HG02981 (cell line): Measurements from ENCODE around the gene HEXIM1.
A peak's percentile ranks its signal among the peaks of the same experiment; 100 is the strongest.

Experiments
- ATAC-seq: cut with Tn5 transposase; IDR thresholded peaks from one replicate; pipeline ENCODE4 v1.9.1; 2021; ENCODE audit warnings: mild to moderate bottlenecking, moderate library complexity; ENCODE audit not compliant: unreplicated experiment

The HEXIM1 gene

GRCh38 chr17:45148183-45149036, at the start of gene HEXIM1:
Gene HEXIM1 (plus strand): TSS chr17:45148475. CDS start chr17:45149191, 716 bp downstream.
- ATAC-seq, result peak; percentile 60

GRCh38 chr17:45098869-45099616, 49.2 kb upstream of the HEXIM1 start:
- ATAC-seq, result no peak

- no peak for ATAC-seq
Observed at GRCh38 chr17:45101546-45101882, 46.8 kb upstream of the HEXIM1 start.

- no peak for ATAC-seq
Observed at GRCh38 chr17:45101883-45102811, 46.1 kb upstream of the HEXIM1 start.

- no peak for ATAC-seq
Observed at GRCh38 chr17:45102856-45103255, 45.4 kb upstream of the HEXIM1 start.

- no peak for ATAC-seq
Observed at GRCh38 chr17:45103269-45103795, 44.9 kb upstream of the HEXIM1 start.

- no peak for ATAC-seq
Observed at GRCh38 chr17:45104029-45104428, 44.2 kb upstream of the HEXIM1 start.

- ATAC-seq, result no peak
Observed at GRCh38 chr17:45104497-45104896, 43.8 kb upstream of the HEXIM1 start.

GRCh38 chr17:45104907-45105624, 43.2 kb upstream of the HEXIM1 start:
- ATAC-seq, result no peak

- no peak for ATAC-seq
Observed at GRCh38 chr17:45106096-45106495, 42.2 kb upstream of the HEXIM1 start.

- ATAC-seq, result no peak
Observed at GRCh38 chr17:45106582-45106981, 41.7 kb upstream of the HEXIM1 start.

GRCh38 chr17:45107293-45108010, 40.8 kb upstream of the HEXIM1 start:
- no peak for ATAC-seq

GRCh38 chr17:45108051-45108450, 40.2 kb upstream of the HEXIM1 start:
- no peak for ATAC-seq

GRCh38 chr17:45108595-45109521, 39.4 kb upstream of the HEXIM1 start:
- no peak for ATAC-seq

GRCh38 chr17:45110676-45111611, 37.3 kb upstream of the HEXIM1 start:
- no peak for ATAC-seq

GRCh38 chr17:45111850-45112249, 36.4 kb upstream of the HEXIM1 start:
- no peak for ATAC-seq
